Activated CD4-positive, alpha-beta T cell treated with anti-CD3 and anti-CD28 coated beads for 36 hours (primary cell): ENCODE results near the gene CHMP4A. TPM values are rescaled to one million over a fixed set of nuclear protein-coding genes. Genes with fewer than 3 reads are reported as not detected.
A peak's percentile ranks its signal among the peaks of the same experiment; 100 is the strongest.
"Not testable (repeated sequence)": the region's sequence is repeated elsewhere in the genome, so short reads cannot be mapped to it uniquely, and the experiment has no call there.

ENCODE experiments used
- ATAC-seq: fragments of 200-7000 bp; cut with Tn5 transposase; one replicate; pipeline ENCODE4 v1.10.0; 2021; ENCODE audit warnings: mild to moderate bottlenecking, moderate library complexity
- CTCF ChIA-PET: fragments of 350-600 bp; sonication (Branson Sonifier 250); formaldehyde crosslinking; loops from one replicate; lab custom pipeline; 2021; ENCODE audit warnings: antibody characterized with exemption; lab: Charles Lee
- POLR2A ChIA-PET: fragments of 350-600 bp; sonication (Branson Sonifier 250); formaldehyde crosslinking; loops from one replicate; lab custom pipeline; 2021; ENCODE audit warnings: antibody characterized with exemption, inconsistent platforms; lab: Charles Lee
- DNase-seq: peaks from one replicate; pipeline ENCODE4 v3.0.0-alpha.2; 2020
- H3K27ac Mint-ChIP-seq: one replicate; pipeline ENCODE4 v1.8.0; 2021; ENCODE audit warnings: mixed read lengths
- H3K27me3 Mint-ChIP-seq: one replicate; pipeline ENCODE4 v1.8.0; 2021; ENCODE audit warnings: mixed read lengths
- H3K36me3 Mint-ChIP-seq: one replicate; pipeline ENCODE4 v1.8.0; 2021; ENCODE audit warnings: low read depth, mixed read lengths
- H3K4me1 Mint-ChIP-seq: one replicate; pipeline ENCODE4 v1.8.0; 2021; ENCODE audit warnings: mixed read lengths
- H3K4me3 Mint-ChIP-seq: one replicate; pipeline ENCODE4 v1.8.0; 2021; ENCODE audit warnings: mild to moderate bottlenecking, moderate library complexity, mixed read lengths
- H3K9me3 Mint-ChIP-seq: one replicate; pipeline ENCODE4 v1.8.0; 2021; ENCODE audit warnings: low read depth, mixed read lengths
- intact Hi-C, 2 experiments: fragments of 100-400 bp; cut with DNase I in 1 of 2; cut with micrococcal nuclease in 1 of 2; formaldehyde crosslinking; loops; one replicate each; pipeline versions ENCODE4 v1.14.2 to v1.15.1; 2022 to 2024; cut with DNase I, micrococcal nuclease
- total RNA-seq, 2 experiments: library from RNA; stranded (reverse); gene quantifications; one replicate each; pipeline ENCODE4 v1.2.3, GENCODE V29; 2021

CHMP4A gene
- total RNA-seq, 2 experiments from 2014 or later = 48.8 to 73.0 TPM

GRCh38 chr14:24207625-24208024 is 5.7 kb downstream of the CHMP4A start:
- intact Hi-C loops = no loop called here
- no peaks in the 10 kb centered on the region for H3K27me3 Mint-ChIP-seq
- H3K36me3 Mint-ChIP-seq = peaks cover 78% of the 10 kb centered on the region
- DNase-seq (no peak), ATAC-seq (no peak)
- no peak overlapping the region for H3K4me3 Mint-ChIP-seq
- H3K4me1 Mint-ChIP-seq = peaks cover 33% of the 10 kb centered on the region
- no peak overlapping the region for H3K27ac Mint-ChIP-seq
- peaks cover 6% of the 10 kb centered on the region for H3K9me3 Mint-ChIP-seq
- CTCF ChIA-PET = interaction anchor here (0.5 to 1.4 kb wide), 5 partner anchors 8 to 101 kb away, joined by 3 read pairs; partner anchors contain the start of genes DHRS1, MDP1 and NOP9
- POLR2A ChIA-PET = no interaction called here

GRCh38 chr14:24207104-24207551 is 6.2 kb downstream of the CHMP4A start:
- Mint-ChIP-seq H3K4me3 (no peak overlapping the region), H3K36me3 (peaks cover 80% of the 10 kb centered on the region), H3K9me3 (peaks cover 7% of the 10 kb centered on the region), H3K27ac (peak overlapping the region; percentile 13), H3K27me3 (no peaks in the 10 kb centered on the region), H3K4me1 (peaks cover 30% of the 10 kb centered on the region)
- ChIA-PET POLR2A (no interaction called here), CTCF (interaction anchor here (0.5 to 0.8 kb wide), 5 partner anchors 9 to 102 kb away, joined by 3 read pairs; partner anchors contain the start of genes DHRS1, MDP1 and NOP9)
- intact Hi-C loops = no loop called here
- ATAC-seq (no peak), DNase-seq (no peak)

- no peak overlapping the region for H3K4me3 Mint-ChIP-seq
These were observed 6.8 kb downstream of the CHMP4A start for GRCh38 chr14:24206260-24207103.

DNA sequence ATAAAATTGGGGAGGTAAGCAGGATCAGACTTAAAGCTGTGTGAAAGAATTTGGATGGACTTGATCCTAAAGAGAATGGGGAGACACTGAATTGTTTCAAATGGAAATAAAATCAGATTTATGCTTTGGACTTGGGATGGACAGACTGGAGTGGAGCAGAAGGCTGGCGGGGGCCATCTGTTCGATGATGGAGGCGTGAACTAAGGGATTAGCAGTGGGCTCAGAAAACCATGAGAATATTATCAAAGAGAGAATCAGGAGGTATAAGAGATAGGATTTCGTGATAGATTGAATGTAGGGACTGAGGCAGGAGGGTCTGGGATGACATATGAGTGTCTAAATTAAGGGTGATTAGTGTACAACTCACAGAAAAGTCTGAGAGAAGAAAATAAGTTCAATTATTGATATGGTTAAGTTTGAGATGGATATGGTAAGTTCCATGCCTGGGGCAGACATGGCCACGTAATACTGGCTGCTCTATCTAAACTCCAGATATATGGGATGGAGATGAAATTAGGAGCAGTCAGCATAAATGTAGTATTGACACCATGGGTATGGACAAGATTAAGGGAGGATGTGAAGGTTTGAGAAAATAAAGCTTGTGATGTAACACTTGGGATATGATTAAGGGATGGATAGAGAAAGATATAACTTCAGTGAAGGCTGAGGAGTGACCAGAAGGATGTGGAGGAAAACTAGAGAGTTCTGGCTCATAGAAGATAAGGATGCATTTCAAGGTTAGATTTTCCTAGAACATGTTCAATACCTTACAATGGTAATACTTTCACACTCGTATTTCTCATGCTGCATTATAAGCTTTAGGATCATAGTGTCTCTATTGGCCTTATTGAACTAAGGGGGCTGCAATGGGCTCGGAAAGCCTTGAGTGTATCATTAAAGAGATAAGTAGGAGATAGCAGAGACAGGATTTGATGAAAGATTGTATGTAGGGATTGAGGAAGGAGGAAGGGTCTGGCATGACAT is 8.8 kb downstream of the CHMP4A start:
- H3K9me3 Mint-ChIP-seq = peaks cover 14% of the 10 kb centered on the region
- DNase-seq = no peak
- H3K27me3 Mint-ChIP-seq = no peaks in the 10 kb centered on the region
- H3K36me3 Mint-ChIP-seq = peaks cover 83% of the 10 kb centered on the region
- intact Hi-C loops = no loop called here
- H3K27ac Mint-ChIP-seq = no peak overlapping the region
- POLR2A ChIA-PET = no interaction called here
- H3K4me1 Mint-ChIP-seq = peaks cover 17% of the 10 kb centered on the region
- CTCF ChIA-PET = interaction anchor here (0.6 to 1.3 kb wide), 4 partner anchors 15 to 67 kb away, joined by 3 read pairs; partner anchors contain the start of genes IPO4 and RABGGTA
- ATAC-seq = no peak
- H3K4me3 Mint-ChIP-seq = no peak overlapping the region

More at GRCh38 chr14:24206260-24207103, 6.8 kb downstream of the CHMP4A start:
- POLR2A ChIA-PET = no interaction called here
- DNase-seq = no peak
- Mint-ChIP-seq H3K4me1 (peaks cover 25% of the 10 kb centered on the region), H3K27me3 (no peaks in the 10 kb centered on the region), H3K27ac (peak overlapping the region; percentile 16), H3K36me3 (peaks cover 82% of the 10 kb centered on the region), H3K9me3 (peaks cover 11% of the 10 kb centered on the region)
- intact Hi-C loops = no loop called here
- CTCF ChIA-PET = interaction anchor here (0.6 to 1.3 kb wide), 5 partner anchors 9 to 93 kb away, joined by 3 read pairs; partner anchors contain the start of genes DHRS1, IPO4, MDP1 and NOP9
- ATAC-seq = no peak

- H3K27me3 Mint-ChIP-seq, H3K4me3 Mint-ChIP-seq, DNase-seq, ATAC-seq, H3K27ac Mint-ChIP-seq, intact Hi-C loops, POLR2A ChIA-PET: not testable (repeated sequence)
- peaks cover 26% of the 10 kb centered on the region for H3K4me1 Mint-ChIP-seq
- peaks cover 15% of the 10 kb centered on the region for H3K9me3 Mint-ChIP-seq
- CTCF ChIA-PET = interaction anchor here (0.6 to 0.7 kb wide), 2 partner anchors 32 to 117 kb away, joined by 3 read pairs; no protein-coding TSS in a partner anchor
- H3K36me3 Mint-ChIP-seq = peaks cover 87% of the 10 kb centered on the region
These were observed 9.9 kb downstream of the CHMP4A start for GRCh38 chr14:24203249-24203886.

DNA sequence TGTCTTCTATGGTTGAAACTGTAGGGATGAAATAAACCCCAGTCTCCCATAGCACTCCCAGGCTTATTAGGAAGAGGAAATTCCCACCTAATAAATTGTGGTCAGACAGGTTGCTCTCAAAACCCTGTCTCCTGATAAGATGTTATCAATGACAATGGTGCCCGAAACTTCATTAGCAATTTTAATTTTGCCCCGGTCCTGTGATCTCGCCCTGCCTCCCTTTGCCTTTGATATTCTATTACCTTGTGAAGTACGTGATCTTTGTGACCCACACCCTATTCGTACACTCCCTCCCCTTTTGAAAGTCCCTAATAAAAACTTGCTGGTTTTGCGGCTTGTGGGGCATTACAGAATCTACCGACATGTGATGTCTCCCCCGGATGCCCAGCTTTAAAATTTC is 10.8 kb downstream of the CHMP4A start:
- H3K4me3 Mint-ChIP-seq, ATAC-seq, intact Hi-C loops, CTCF ChIA-PET, POLR2A ChIA-PET, H3K27me3 Mint-ChIP-seq, H3K27ac Mint-ChIP-seq, DNase-seq: not testable (repeated sequence)
- H3K9me3 Mint-ChIP-seq = peaks cover 15% of the 10 kb centered on the region
- H3K36me3 Mint-ChIP-seq = peaks cover 80% of the 10 kb centered on the region
- H3K4me1 Mint-ChIP-seq = peaks cover 29% of the 10 kb centered on the region

DNA sequence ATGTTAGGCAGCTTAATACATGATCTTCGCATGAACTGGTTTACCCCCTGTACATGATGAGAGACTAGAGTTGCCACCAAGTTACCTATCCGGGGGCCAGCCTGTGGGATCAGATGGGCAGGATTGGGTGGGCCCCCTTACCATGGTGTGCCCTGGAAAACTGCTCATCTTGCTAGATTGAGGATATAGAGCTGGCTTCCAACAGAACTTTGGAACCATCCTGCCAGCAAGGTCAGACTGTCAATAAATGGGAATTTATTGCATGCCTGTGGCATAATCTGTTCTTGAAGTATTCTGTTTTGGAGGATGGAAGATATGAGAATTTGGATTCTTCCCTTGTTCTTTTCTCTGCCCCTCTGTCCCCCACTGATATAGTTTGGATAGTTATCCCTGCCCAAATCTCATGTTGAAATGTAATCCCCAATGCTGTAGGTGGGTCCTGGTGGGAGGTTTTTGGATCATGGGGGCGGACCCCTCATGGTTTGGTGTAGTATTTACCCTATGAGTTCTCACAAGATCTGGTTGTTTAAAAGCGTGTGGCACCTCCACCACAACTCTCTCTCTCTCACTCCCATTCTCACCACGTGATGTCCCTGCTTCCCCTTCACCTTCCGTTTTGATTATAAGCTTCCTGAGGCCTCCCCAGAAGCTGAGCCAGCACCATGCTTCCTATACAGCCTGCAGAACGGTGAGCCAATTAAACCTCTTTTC is 14.3 kb downstream of the CHMP4A start:
- peak overlapping the region; percentile 58 for H3K27ac Mint-ChIP-seq

DNA sequence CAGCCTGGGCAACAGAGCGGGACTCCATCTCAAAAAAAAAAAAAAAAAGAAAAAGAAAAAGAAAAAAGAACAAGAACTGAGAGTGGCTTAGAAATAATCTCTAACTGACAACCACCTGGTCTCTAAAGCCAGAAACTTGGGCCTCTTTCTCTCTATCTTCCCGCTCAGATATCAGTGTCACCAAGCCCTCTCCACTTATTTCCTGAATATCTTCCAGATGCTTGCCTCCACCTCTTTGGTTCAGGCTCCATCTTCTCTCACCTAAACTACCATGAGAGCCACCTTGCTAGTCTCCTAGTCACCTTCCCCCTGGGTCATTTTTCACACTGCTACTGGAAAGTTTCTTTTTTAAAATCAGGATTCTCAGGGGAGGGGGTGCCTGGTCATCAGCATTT is 16.2 kb downstream of the CHMP4A start:
- peak overlapping the region; percentile 84 for H3K27ac Mint-ChIP-seq
- no peak for ATAC-seq
- CTCF ChIA-PET = interaction anchor here (0.6 to 2.8 kb wide), 3 partner anchors 9 to 111 kb away, joined by 3 to 13 read pairs (median 3); partner anchors contain the start of gene CIDEB
- H3K4me3 Mint-ChIP-seq = peak overlapping the region; percentile 90
- H3K4me1 Mint-ChIP-seq = peaks cover 50% of the 10 kb centered on the region
- POLR2A ChIA-PET = interaction anchor here (0.7 kb wide), 2 partner anchors 8 to 45 kb away, joined by 3 to 5 read pairs; partner anchors contain the start of genes IPO4 and TINF2
- intact Hi-C loops = no loop called here
- no peaks in the 10 kb centered on the region for H3K27me3 Mint-ChIP-seq
- no peak for DNase-seq
- H3K9me3 Mint-ChIP-seq = peaks cover 7% of the 10 kb centered on the region
- H3K36me3 Mint-ChIP-seq = peaks cover 54% of the 10 kb centered on the region

More for the DNA sequence above, 14.3 kb downstream of the CHMP4A start:
- H3K9me3 Mint-ChIP-seq = peaks cover 15% of the 10 kb centered on the region
- H3K27me3 Mint-ChIP-seq = no peaks in the 10 kb centered on the region
- ATAC-seq = no peak
- ChIA-PET CTCF (no interaction called here), POLR2A (no interaction called here)
- no peak for DNase-seq
- peaks cover 62% of the 10 kb centered on the region for H3K36me3 Mint-ChIP-seq
- no peak overlapping the region for H3K4me3 Mint-ChIP-seq
- H3K4me1 Mint-ChIP-seq = peaks cover 40% of the 10 kb centered on the region
- intact Hi-C loops = no loop called here

GRCh38 chr14:24196071-24197055 is 16.9 kb downstream of the CHMP4A start:
- ATAC-seq (peak; percentile 3), DNase-seq (peak; percentile 26)
- CTCF ChIA-PET = interaction anchor here (0.6 to 2.8 kb wide), 14 partner anchors 15 to 241 kb away, joined by 3 to 13 read pairs (median 4); partner anchors contain the start of genes CHMP4A, CIDEB, IRF9 and MDP1
- Mint-ChIP-seq H3K36me3 (peaks cover 54% of the 10 kb centered on the region), H3K27me3 (no peaks in the 10 kb centered on the region), H3K9me3 (peaks cover 3% of the 10 kb centered on the region), H3K4me3 (peak overlapping the region; percentile 90), H3K4me1 (peaks cover 52% of the 10 kb centered on the region), H3K27ac (peak overlapping the region; percentile 93)
- POLR2A ChIA-PET = interaction anchor here (0.7 to 2.5 kb wide), 9 partner anchors 8 to 81 kb away, joined by 3 to 13 read pairs (median 6); partner anchors contain the start of genes CHMP4A, DCAF11, EMC9 and IPO4
- intact Hi-C loops = no loop called here
